GM12865 (cell line): ENCODE data around the gene RNU5D-1.
"Not testable (repeated sequence)": the region's sequence is repeated elsewhere in the genome, so short reads cannot be mapped to it uniquely, and the experiment has no call there.

ENCODE experiments used
- DNase-seq: peaks from one replicate; pipeline ENCODE4 v3.0.0; 2010; ENCODE audit warnings: low read depth
- H3K4me3 ChIP-seq: 2 replicates; pipeline ENCODE4 v1.5.1; 2011; ENCODE audit warnings: mild to moderate bottlenecking, low read depth, low read length, control low read depth
- TF ChIP-seq, protein P1 (sequence below): IDR thresholded peaks from 2 replicates; pipeline ENCODE4 v1.5.1; 2011; ENCODE audit warnings: low read length, control low read depth, low read depth, inconsistent platforms; ENCODE audit not compliant: insufficient read depth; ENCODE audit errors: missing control alignments

The RNU5D-1 gene

DNA sequence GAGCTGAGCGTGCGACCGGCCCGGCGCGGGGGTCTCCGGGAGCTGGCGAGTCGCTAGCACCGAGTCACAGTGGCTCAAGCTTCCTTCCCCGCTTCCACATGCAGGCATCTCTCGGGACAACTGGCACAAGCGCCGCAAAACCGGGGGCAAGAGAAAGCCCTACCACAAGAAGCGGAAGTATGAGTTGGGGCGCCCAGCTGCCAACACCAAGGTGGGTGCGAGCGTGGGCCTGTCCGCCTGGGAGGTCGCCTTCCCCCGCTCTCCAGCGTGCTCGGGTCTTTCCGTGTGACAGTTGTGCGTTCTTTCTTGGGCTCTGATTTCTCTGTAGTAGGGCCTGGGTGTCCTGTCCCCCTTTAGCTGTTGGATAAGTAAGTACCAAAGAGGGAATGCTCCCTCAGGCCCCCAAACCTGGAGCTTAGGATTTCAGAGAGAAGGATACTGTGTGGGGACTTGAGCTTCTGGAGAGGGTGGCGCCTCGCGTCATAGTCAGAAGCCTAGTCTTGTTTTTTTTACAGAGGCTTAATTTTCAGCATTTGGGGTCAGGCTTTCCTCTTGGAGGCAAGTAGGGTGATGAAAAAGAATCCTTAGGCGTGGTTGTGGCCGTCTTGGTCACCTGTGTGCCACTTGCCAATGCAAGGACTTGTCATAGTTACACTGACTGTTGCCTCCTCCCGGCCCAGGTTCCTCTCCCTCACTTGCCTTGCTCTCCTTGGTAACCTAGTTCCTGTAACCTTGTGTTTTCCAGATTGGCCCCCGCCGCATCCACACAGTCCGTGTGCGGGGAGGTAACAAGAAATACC lies 45.2 kb upstream of the RNU5D-1 start:
- TF ChIP-seq, protein P1, sequence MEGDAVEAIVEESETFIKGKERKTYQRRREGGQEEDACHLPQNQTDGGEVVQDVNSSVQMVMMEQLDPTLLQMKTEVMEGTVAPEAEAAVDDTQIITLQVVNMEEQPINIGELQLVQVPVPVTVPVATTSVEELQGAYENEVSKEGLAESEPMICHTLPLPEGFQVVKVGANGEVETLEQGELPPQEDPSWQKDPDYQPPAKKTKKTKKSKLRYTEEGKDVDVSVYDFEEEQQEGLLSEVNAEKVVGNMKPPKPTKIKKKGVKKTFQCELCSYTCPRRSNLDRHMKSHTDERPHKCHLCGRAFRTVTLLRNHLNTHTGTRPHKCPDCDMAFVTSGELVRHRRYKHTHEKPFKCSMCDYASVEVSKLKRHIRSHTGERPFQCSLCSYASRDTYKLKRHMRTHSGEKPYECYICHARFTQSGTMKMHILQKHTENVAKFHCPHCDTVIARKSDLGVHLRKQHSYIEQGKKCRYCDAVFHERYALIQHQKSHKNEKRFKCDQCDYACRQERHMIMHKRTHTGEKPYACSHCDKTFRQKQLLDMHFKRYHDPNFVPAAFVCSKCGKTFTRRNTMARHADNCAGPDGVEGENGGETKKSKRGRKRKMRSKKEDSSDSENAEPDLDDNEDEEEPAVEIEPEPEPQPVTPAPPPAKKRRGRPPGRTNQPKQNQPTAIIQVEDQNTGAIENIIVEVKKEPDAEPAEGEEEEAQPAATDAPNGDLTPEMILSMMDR: no peak
- peak; percentile 53 for DNase-seq

DNA sequence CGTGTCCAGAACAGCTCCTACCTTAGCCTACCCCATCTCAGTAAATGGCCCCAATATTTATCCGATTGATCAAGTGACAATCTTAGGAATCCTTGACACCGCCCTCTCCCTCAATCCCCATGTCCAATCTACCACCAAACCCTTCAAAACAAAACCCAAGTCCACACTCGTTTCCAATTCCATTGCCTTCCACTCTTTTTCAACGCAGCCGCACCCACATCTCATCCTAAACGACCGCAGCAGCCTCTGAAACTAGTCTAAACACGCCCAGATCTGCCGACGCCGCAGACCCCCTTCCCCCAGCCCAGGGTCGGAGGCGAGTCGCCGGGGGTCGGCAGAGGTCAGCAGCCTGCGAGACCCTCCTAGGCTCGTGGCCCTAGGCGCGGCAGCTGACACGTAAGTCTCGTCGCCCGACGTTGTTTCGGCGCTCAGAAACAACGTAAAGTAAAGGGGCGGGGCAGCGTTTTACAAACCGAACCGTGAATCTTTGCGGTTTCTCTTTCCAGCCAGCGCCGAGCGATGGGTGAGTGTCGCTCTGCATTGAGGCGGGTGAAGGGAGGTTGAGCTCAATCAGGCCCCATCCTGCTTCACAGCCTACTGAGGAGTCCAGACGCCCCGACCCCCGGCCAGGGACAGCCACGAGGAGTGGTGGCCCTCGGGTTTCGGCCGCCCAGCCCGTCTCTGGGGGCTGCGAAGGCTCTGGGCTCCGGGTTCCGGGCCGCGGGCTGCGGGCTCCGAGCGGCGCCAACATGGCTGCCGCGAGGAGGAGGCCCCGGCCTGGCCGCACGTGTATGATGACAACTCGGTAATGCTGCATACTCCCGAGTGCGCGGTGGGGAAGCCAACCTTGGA lies 44.3 kb upstream of the RNU5D-1 start, which contains the start of gene RPS8:
Gene RPS8 (plus strand): TSS at position 463 of the 852 bp plus-strand sequence. CDS start 57 bp downstream, at position 520.
- peak within 1 kb of the TSS; percentile 80 for H3K4me3 ChIP-seq
- TF ChIP-seq, protein P1: no peak
- DNase-seq: peak; percentile 95

More for the DNA sequence above, 45.2 kb upstream of the RNU5D-1 start:
- peak overlapping the region; percentile 80 for H3K4me3 ChIP-seq

GRCh38 chr1:44766421-44766820 lies 35.5 kb upstream of the RNU5D-1 start:
- not testable (repeated sequence) for DNase-seq

DNA sequence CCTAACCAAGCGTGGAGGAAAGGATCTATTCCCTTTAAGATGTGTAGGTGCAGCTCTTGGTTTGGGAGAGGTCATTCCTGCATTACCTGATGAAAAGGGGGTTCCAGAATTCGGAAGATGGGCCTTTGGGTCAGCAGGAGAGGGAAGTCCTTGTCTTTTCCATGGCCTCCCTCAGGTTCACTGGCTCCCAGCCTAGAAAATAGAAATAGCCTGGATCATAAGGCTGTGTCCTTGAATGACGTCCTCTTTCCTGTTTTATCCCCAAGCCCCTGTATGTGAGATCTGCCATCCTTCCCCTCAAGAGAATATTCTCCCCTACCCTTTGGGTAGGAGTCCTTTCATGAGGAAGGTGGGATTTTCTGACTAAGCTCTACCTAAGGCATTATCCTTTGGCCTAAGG lies 29.9 kb upstream of the RNU5D-1 start:
- H3K4me3 ChIP-seq: no peak overlapping the region
- TF ChIP-seq, protein P1: no peak
- no peak for DNase-seq

More at GRCh38 chr1:44766421-44766820, 35.5 kb upstream of the RNU5D-1 start:
- not testable (repeated sequence) for H3K4me3 ChIP-seq

DNA sequence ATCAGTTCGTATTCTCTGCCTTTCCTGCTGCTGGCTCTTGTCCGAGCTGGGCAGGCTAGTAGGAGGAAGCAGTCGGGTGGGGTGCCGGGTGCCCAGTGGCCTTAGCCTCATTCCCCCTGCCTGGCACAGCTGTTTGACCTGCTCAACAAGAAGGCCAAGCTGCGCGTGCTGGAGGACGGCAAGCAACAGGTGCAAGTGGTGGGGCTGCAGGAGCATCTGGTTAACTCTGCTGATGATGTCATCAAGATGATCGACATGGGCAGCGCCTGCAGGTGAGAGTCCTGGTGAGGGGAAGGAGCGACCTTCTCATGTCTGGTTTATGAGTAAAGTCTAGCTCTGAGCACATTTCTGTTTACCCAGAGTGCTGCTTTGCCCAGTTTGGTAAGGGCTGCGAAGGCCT lies 28.1 kb upstream of the RNU5D-1 start:
- TF ChIP-seq, protein P1: no peak
- no peak for DNase-seq

GRCh38 chr1:44757420-44757819 lies 26.4 kb upstream of the RNU5D-1 start:
- TF ChIP-seq, protein P1: no peak
- DNase-seq: peak; percentile 61
- H3K4me3 ChIP-seq: no peak overlapping the region

More for the DNA sequence above, 28.1 kb upstream of the RNU5D-1 start:
- no peak overlapping the region for H3K4me3 ChIP-seq

DNA sequence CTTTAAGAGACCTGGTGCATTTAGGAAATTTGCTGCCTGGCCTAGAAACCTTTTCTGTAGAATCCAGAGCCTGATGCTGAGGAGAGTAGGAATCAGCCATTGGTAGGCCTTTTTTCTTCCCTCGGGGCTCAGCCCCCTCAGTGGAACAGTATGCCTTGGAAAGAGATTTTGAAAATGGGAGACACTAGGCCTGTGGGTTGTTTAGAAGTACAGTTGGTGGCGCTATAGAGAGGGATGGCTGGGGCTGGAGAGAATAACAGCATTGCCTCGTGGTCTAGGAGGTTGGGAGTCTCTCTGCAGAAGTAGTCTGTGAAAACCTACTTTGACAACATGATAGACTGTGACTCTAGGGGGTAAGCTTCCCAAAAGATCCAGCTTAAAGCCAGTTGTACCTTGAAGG lies 16.9 kb upstream of the RNU5D-1 start:
- TF ChIP-seq, protein P1: peak; percentile 1
- H3K4me3 ChIP-seq: no peak overlapping the region
- no peak for DNase-seq
